Epithelial cell of proximal tubule (primary cell): ENCODE results near the gene TADA2A. TPM values are rescaled to one million over a fixed set of nuclear protein-coding genes. Genes with fewer than 3 reads are reported as not detected.

ENCODE experiments used
- DNase-seq: peaks from one replicate; pipeline ENCODE4 v3.0.0-alpha.2; 2011; ENCODE audit warnings: low read depth
- H3K4me3 ChIP-seq: 2 replicates; pipeline ENCODE4 v1.5.1; 2011; ENCODE audit warnings: low read depth, mild to moderate bottlenecking, low read length
- total RNA-seq: library from RNA; depleted of rRNA; stranded (reverse); fragments of >200 nt; gene quantifications from 2 replicates; pipeline ENCODE4 v1.2.3, GENCODE V29; 2015
- TF ChIP-seq, protein P1 (sequence below): conservative IDR thresholded peaks from 2 replicates; pipeline ENCODE4 v1.5.1; 2012; ENCODE audit warnings: low read depth, mild to moderate bottlenecking, low read length

The TADA2A gene
- total RNA-seq, 1 donor from 2014 or later = 10.4 TPM

- no peak for DNase-seq
- TF ChIP-seq, protein P1, sequence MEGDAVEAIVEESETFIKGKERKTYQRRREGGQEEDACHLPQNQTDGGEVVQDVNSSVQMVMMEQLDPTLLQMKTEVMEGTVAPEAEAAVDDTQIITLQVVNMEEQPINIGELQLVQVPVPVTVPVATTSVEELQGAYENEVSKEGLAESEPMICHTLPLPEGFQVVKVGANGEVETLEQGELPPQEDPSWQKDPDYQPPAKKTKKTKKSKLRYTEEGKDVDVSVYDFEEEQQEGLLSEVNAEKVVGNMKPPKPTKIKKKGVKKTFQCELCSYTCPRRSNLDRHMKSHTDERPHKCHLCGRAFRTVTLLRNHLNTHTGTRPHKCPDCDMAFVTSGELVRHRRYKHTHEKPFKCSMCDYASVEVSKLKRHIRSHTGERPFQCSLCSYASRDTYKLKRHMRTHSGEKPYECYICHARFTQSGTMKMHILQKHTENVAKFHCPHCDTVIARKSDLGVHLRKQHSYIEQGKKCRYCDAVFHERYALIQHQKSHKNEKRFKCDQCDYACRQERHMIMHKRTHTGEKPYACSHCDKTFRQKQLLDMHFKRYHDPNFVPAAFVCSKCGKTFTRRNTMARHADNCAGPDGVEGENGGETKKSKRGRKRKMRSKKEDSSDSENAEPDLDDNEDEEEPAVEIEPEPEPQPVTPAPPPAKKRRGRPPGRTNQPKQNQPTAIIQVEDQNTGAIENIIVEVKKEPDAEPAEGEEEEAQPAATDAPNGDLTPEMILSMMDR = no peak
- H3K4me3 ChIP-seq = peak overlapping the region; percentile 66
Measured at GRCh38 chr17:37492167-37492566, 85.5 kb downstream of the TADA2A start.

GRCh38 chr17:37493249-37494027 is 86.8 kb downstream of the TADA2A start:
- H3K4me3 ChIP-seq = no peak overlapping the region
- TF ChIP-seq, protein P1 = no peak
- DNase-seq = no peak

DNA sequence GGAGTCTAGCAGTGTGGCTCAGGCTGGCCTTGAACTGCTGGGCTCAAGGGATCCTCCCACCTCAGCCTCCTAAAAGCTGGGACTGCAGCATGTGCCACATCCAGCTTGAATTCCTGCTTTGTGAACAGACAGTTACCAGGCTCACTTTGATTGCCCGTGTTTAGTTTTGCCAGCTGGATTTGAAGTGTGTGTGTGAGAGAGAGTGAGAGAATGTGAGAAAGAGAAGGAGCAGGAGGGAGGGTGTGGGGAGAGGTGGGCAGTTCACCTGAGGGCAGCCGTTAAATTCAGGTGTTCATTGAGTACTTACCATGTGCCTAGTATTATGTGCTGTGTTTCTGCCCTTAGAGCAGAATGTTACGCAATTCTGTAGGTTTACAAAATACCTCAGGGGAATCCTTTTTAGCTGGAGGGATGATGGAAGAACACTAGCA is 87.7 kb downstream of the TADA2A start:
- H3K4me3 ChIP-seq = no peak overlapping the region
- TF ChIP-seq, protein P1 = no peak
- no peak for DNase-seq

GRCh38 chr17:37494971-37495370 is 88.3 kb downstream of the TADA2A start:
- H3K4me3 ChIP-seq = no peak overlapping the region
- DNase-seq = no peak
- TF ChIP-seq, protein P1 = no peak

DNA sequence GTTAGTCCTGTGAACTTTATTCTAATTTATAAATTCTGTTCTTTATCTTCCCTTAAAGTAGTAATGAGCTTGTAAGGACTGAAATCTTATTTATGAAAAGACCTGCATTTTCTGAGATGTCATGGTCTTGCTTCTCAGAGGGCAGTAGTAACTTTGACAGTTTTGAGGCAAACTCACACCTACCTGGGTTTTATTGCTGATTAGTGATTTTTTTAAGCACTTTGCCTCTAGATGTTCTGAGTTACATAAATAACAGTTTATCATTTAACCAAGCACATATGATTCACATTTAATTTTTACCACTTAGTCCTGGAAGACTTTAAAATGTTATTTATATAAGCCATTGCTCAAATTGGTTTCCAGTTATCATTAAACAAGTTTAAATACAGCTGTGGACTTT is 93.7 kb downstream of the TADA2A start:
- no peak for DNase-seq
- no peak overlapping the region for H3K4me3 ChIP-seq
- TF ChIP-seq, protein P1 = no peak

DNA sequence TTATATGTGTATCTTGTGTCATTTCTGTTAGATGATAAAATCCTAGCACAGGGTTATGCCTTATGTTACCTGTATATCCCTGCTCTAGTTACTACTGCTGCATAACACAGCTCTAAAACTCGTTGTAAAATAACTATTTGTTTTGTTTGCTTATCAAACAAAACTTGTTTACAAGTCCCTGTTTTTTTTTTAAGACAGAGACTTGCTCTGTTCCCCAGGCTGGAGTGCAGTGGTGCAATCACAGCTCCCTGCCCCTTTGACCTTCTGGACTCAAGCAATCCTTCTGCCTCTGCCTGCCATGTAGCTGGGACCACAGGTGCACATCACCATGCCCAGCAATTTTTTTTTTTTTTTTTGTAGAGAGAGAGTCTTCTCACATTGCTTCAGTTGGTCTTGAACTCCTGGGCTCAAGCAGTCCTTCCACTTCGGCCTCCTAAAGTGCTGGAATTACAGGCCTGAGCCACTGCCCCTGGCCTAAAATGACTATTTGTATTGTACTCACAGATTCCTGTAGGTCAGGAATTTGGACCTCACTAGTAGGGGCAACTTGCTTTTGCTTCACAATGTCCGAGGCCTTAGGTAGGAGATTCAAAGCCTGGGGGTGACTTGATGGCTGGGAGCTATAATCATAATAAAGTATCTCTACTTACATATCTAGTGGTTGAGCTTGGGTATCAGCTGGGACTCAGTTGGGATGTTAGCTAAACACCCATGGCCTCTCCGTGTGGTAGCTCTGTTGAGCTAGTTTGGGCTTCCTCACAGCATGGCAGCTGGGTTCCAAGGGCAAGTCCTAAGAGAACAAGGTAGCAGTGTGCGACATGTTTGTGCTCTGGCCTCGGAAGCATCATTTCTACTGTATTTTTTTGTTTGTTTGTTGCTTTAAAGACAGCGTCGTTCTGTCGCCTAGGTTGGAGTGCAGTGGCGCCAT is 95.6 kb downstream of the TADA2A start:
- no peak for DNase-seq
- TF ChIP-seq, protein P1 = no peak

More for the DNA sequence above, 95.6 kb downstream of the TADA2A start:
- H3K4me3 ChIP-seq = no peak overlapping the region
